ENCODE results near the gene CNIH3.

CNIH3 gene

DNA sequence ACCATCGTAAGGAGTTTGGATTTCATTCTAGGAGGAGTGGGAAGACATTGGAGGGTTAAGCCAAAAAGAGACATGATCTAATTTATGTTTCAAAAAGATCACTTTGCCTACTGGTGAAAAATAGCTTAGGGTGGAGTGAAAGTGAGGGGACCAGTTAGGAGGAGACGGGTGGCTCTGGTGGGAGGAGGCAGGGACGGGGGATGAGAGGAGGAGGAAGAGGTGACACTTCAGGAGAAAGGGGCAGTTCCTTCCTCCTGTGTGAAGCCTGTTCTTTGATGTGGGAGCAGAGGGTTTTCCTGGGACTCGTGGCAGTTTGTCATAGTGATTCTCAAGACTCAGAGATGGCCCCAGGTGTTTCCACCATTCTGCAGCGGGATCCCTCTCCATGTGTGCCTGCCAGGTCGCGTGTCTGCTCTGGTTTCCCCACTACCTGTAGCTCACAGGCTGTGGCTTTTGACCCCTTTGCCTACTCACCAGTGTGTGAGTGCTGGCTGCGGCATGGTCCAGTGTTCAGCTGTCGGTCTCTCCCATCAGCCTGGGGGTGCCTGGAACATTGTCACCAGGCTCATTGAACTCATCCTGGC is 102.4 kb downstream of the CNIH3 start:
- DNase-seq (ENCODE audit: low read depth in 1 of 2, low spot score in 1 of 2): no peak

DNA sequence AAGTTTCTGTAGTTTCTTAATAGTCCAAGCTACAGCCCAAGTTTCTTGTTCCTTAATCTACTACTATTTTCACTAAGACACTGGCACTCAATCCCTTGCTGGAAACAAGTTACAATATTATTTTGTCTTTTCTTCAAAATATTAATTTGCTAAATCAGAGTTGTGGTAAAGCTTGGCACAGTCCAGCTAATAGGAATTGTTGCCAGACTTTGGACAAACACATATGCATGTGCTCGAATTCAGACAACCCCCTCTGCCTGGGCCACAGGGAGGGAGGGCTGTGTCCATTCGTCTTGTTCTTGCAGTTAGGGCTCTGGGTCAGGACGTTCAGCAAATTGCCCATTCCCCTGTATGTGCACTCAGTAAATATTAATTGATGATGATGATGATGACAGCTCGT is 103.6 kb downstream of the CNIH3 start:
- DNase-seq (ENCODE audit: low read depth in 1 of 2, low spot score in 1 of 2): no peak

- no peak for DNase-seq (ENCODE audit: low read depth in 1 of 2, low spot score in 1 of 2)
Observed at GRCh38 chr1:224720216-224720615, 104.1 kb downstream of the CNIH3 start.

GRCh38 chr1:224721000-224721399 is 104.9 kb downstream of the CNIH3 start:
- no peak for DNase-seq (ENCODE audit: low read depth in 1 of 2, low spot score in 1 of 2)

GRCh38 chr1:224722838-224723237 is 106.7 kb downstream of the CNIH3 start:
- DNase-seq (ENCODE audit: low read depth in 1 of 2, low spot score in 1 of 2): no peak

DNA sequence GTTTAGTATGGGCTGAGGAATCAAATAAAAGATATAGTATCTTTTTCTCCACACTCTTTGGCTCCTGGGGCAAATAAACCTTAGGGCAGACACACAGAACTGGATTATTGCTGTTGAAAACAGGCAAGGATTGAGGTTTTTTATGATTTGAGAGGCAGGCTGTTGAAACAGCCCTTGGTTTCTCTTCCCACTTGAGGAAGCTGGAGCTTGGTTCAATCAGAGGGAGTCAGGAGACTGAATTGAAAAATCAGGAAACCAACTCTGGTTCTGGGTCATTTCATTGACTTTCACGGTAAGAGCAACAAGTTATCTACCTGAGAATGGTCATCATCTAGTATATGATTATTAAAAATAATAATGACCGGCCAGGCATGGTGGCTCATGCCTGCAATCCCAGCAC is 108.4 kb downstream of the CNIH3 start:
- no peak for DNase-seq (ENCODE audit: low read depth in 1 of 2, low spot score in 1 of 2)

DNA sequence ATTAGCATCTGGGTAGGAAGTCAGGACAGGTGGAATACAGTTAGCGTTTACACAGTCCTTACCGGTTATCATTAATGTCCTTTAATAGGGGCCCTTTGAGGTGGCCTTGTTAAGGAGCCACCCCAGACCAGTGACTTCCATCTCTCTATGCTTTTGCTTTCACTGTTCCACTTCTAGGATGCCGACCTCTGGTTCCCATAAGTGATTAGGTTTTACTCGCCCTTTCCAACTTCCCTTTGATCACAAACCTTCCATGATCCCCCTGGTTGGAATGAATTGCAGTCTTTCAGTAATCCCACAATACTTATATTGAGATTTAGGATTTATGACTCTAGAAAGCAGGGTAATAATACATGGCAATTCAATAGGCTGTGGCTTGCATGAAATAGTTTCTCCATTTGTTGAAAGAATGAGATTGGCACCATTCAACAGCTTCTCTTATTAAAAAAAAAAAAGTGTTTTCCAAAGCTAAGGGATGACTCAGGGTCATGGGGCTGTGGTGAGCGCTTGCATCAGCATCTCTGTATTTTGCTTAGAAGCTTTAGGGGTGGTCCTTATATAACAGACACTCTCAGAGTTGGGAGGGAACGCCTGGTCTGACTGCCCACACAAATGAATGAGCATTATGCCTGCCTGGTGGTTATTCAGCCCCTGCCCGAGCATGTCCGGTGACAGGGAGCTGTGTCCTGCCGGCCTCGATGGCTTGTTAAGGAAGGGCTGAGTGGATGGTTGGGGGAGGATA is 110.5 kb downstream of the CNIH3 start:
- DNase-seq (ENCODE audit: low read depth in 1 of 2, low spot score in 1 of 2): no peak

GRCh38 chr1:224727351-224728289 is 111.5 kb downstream of the CNIH3 start:
- DNase-seq (ENCODE audit: low read depth in 1 of 2, low spot score in 1 of 2): no peak

DNA sequence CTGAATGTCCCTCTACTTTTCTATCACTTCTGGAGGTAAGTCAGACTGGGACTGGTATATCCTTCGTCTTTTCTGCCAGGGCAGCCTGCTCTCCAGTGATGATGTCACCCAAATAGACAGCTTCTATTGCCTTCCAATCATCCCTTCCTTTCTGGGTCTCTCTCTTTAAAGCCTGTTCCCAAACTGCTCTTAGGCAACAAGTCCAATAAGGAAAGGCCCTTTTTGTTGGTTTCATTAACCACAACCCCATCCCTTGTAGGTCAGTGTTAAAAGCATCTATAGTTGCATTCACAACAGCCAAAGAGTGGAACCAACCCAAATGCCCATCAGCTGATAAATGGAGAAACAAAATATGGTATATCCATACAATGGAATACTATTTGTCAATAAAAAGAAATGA is 114.4 kb downstream of the CNIH3 start:
- DNase-seq (ENCODE audit: low read depth in 1 of 2, low spot score in 1 of 2): no peak

- no peak for DNase-seq (ENCODE audit: low read depth in 1 of 2, low spot score in 1 of 2)
Observed at GRCh38 chr1:224730965-224731364, 114.8 kb downstream of the CNIH3 start.

DNA sequence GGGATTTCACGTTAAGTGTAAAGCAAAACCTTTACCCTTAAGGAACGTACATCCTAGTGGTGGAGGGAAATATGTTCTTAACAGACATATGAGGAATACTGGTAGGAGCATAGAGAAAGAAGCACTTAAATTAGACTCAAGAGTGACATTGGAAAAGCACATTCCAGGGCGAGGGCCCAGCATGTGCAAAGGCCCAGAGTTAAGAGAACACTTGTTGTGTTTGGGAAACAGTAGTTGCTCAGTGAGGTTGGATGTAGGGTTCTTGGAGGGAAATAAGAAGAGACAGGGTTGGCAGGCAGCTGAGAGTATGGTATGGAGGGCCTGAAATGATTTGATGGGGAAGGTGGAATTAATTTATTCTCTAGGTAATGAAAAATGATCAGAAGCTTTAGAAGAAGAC is 115.5 kb downstream of the CNIH3 start:
- DNase-seq (ENCODE audit: low read depth in 1 of 2, low spot score in 1 of 2): no peak

GRCh38 chr1:224732377-224733026 is 116.4 kb downstream of the CNIH3 start:
- DNase-seq (ENCODE audit: low read depth in 1 of 2, low spot score in 1 of 2): no peak

GRCh38 chr1:224733027-224733911 is 117.2 kb downstream of the CNIH3 start:
- DNase-seq (ENCODE audit: low read depth in 1 of 2, low spot score in 1 of 2): no peak

GRCh38 chr1:224734261-224734935 is 118.3 kb downstream of the CNIH3 start:
- DNase-seq (ENCODE audit: low read depth in 1 of 2, low spot score in 1 of 2): no peak

DNA sequence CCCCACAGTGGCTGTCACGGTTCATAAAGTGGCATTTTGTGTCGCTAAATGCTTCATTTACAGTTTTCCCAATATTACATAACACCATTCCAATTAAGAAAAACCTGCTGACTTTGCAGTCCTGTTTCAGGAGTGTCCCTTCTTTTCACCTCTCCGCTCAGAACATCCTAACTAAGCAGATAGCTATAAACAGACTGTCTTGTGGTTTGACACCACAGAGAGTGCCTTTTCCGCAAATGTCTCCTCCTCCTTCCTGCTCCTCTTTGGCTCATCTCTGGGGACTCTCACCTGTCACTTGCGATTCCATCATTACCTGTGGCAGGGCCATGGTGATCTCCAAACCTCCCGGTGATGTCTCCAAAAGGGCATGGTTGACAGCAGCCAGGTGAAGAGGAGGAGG is 119.0 kb downstream of the CNIH3 start:
- no peak for DNase-seq (ENCODE audit: low read depth in 1 of 2, low spot score in 1 of 2)

DNA sequence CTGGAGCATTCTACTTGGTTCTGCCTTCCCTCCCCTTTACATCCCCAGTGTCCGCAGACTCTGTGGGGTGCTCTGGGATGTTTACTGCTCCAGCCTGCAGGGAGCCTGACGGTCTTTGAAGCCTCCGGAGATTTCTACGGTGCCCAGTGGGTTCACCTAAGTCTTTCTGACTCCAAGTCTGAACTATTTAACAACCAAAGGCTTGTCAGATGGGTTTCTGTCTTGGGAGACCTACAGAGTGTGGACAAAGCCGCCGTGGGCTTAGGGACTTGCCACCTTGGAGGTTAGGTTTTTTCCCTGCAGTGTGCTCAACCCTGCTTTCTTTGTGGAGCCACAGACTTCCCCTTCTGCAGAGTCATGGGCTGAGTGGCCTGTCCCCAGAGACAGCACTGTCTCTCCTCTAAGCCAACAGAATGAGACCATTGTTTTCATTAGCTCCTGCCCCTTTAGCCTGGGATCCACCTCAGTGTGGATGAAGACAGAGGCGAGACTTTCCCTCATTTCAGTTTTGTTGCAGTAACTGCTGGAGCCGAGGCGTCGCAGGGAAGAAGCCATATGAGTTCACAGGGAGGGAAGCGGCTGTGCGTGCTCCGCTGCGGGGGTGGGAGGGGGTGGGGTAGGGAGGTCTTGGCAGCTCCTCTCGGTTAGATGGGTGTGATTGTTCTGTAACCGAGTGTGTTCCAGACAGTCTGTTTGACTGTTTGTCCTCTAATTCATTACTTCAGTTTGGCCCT is 120.7 kb downstream of the CNIH3 start:
- DNase-seq (ENCODE audit: low read depth in 1 of 2, low spot score in 1 of 2): no peak

- DNase-seq (ENCODE audit: low read depth in 1 of 2, low spot score in 1 of 2): no peak
Observed at GRCh38 chr1:224737353-224737727, 121.2 kb downstream of the CNIH3 start.

- no peak for DNase-seq (ENCODE audit: low read depth in 1 of 2, low spot score in 1 of 2)
Observed at GRCh38 chr1:224739303-224739996, 123.3 kb downstream of the CNIH3 start.
